CD14-positive monocyte (primary cell): Measurements from ENCODE around the gene ZSWIM9. TPM values are rescaled to one million over a fixed set of nuclear protein-coding genes. Genes with fewer than 3 reads are reported as not detected.

ENCODE experiments used
- DNase-seq, 3 donors: peaks; one replicate each; pipeline ENCODE4 v3.0.0-alpha.2; 2011 to 2022
- H2AFZ ChIP-seq: 2 replicates; pipeline ENCODE4 v1.6.0; 2012; ENCODE audit warnings: mild to moderate bottlenecking, low read depth, low read length, inconsistent platforms; ENCODE audit not compliant: insufficient read depth, poor library complexity, severe bottlenecking
- H3K27ac ChIP-seq, 2 donors: 1 replicate in 1 of 2; 2 replicates in 1 of 2; pipeline ENCODE4 v1.5.1; 2012 to 2013; ENCODE audit warnings: low read length in 2 of 2, control low read depth in 1 of 2, inconsistent platforms in 1 of 2, low read depth in 1 of 2, mild to moderate bottlenecking in 1 of 2
- H3K27me3 ChIP-seq, 2 donors: one replicate each; pipeline versions ENCODE4 v1.6.0 to v1.6.1; 2011 to 2013; ENCODE audit warnings: low read length in 2 of 2; ENCODE audit not compliant: control insufficient read depth in 2 of 2, insufficient read depth in 2 of 2
- H3K36me3 ChIP-seq, 2 donors: replicated peaks in 1 of 2; 1 replicate in 1 of 2; 2 replicates in 1 of 2; pipeline versions ENCODE4 v1.5.1 to v1.6.1; 2012 to 2013; ENCODE audit warnings: low read length in 2 of 2, control low read depth in 1 of 2, inconsistent platforms in 1 of 2, mild to moderate bottlenecking in 1 of 2; ENCODE audit not compliant: insufficient read depth in 2 of 2, control insufficient read depth in 1 of 2
- H3K4me1 ChIP-seq, 2 donors: 1 replicate in 1 of 2; 2 replicates in 1 of 2; pipeline versions ENCODE4 v1.5.1 to v1.6.1; 2012 to 2013; ENCODE audit warnings: low read length in 2 of 2, control low read depth in 1 of 2, inconsistent platforms in 1 of 2, mild to moderate bottlenecking in 1 of 2, moderate library complexity in 1 of 2; ENCODE audit not compliant: insufficient read depth in 2 of 2, control insufficient read depth in 1 of 2
- H3K4me2 ChIP-seq: replicated peaks from 2 replicates; pipeline ENCODE3; 2012; ENCODE audit warnings: low read length, moderate library complexity, mild to moderate bottlenecking; ENCODE audit not compliant: poor library complexity, severe bottlenecking; ENCODE audit errors: extremely low read depth
- H3K4me3 ChIP-seq, 3 experiments: fragments of 200-600 bp in 1 of 3; sonication (generic) in 1 of 3; replicated peaks in 1 of 3; 1 replicate in 2 of 3; 2 replicates in 1 of 3; pipeline ENCODE4 v1.5.1; 2011 to 2013; ENCODE audit warnings: low read length in 3 of 3, mild to moderate bottlenecking in 3 of 3, control low read depth in 2 of 3, low read depth in 2 of 3, inconsistent platforms in 1 of 3, moderate library complexity in 1 of 3
- H3K79me2 ChIP-seq: 2 replicates; pipeline ENCODE4 v1.6.0; 2012; ENCODE audit warnings: mild to moderate bottlenecking, control low read depth, inconsistent platforms, low read length, moderate library complexity; ENCODE audit not compliant: insufficient read depth
- H3K9ac ChIP-seq: 2 replicates; pipeline ENCODE4 v1.6.0; 2017; ENCODE audit warnings: low read length, mild to moderate bottlenecking; ENCODE audit not compliant: insufficient read depth, poor library complexity, severe bottlenecking
- H3K9me3 ChIP-seq, 2 donors: replicated peaks in 1 of 2; 1 replicate in 1 of 2; 2 replicates in 1 of 2; pipeline versions ENCODE4 v1.5.1 to v1.6.1; 2012 to 2013; ENCODE audit warnings: low read length in 2 of 2, control low read depth in 1 of 2; ENCODE audit not compliant: control insufficient read depth in 1 of 2, insufficient read depth in 1 of 2
- H4K20me1 ChIP-seq: 2 replicates; pipeline ENCODE4 v1.6.0; 2012; ENCODE audit warnings: mild to moderate bottlenecking, low read length, control low read depth, moderate library complexity; ENCODE audit not compliant: insufficient read depth
- H3K27ac Mint-ChIP-seq, 7 donors: one replicate each; pipeline ENCODE4 v1.8.0; 2020; ENCODE audit warnings: mild to moderate bottlenecking in 7 of 7, mixed read lengths in 7 of 7, moderate library complexity in 6 of 7, inconsistent platforms in 2 of 7
- H3K27me3 Mint-ChIP-seq, 3 donors: one replicate each; pipeline ENCODE4 v1.8.0; 2021 to 2022; ENCODE audit warnings: low read depth in 3 of 3, mild to moderate bottlenecking in 3 of 3, mixed read lengths in 3 of 3, moderate library complexity in 3 of 3, inconsistent platforms in 1 of 3
- H3K36me3 Mint-ChIP-seq, 2 donors: one replicate each; pipeline ENCODE4 v1.8.0; 2020; ENCODE audit warnings: mixed read lengths in 2 of 2, inconsistent platforms in 1 of 2, mild to moderate bottlenecking in 1 of 2
- H3K4me1 Mint-ChIP-seq: one replicate; pipeline ENCODE4 v1.8.0; 2020; ENCODE audit warnings: mild to moderate bottlenecking, mixed read lengths
- H3K4me3 Mint-ChIP-seq, 2 donors: one replicate each; pipeline ENCODE4 v1.8.0; 2020; ENCODE audit warnings: mild to moderate bottlenecking in 2 of 2, mixed read lengths in 2 of 2, moderate library complexity in 1 of 2
- H3K9me3 Mint-ChIP-seq, 7 donors: one replicate each; pipeline ENCODE4 v1.8.0; 2020 to 2022; ENCODE audit warnings: mixed read lengths in 7 of 7, mild to moderate bottlenecking in 6 of 7, moderate library complexity in 6 of 7, inconsistent platforms in 2 of 7
- WGBS: methylation state at CpG from one replicate; pipeline ENCODE4 v1.1.5; 2013; ENCODE audit warnings: missing lambda C conversion rate; ENCODE audit not compliant: insufficient coverage; 5-methylcytosine and 5-hydroxymethylcytosine counted together
- intact Hi-C, 2 donors: fragments of 100-400 bp; cut with micrococcal nuclease; formaldehyde crosslinking; loops; one replicate each; pipeline versions ENCODE4 v1.15.0 to v1.15.1; 2023
- polyA plus RNA-seq, 3 donors: library from polyadenylated mRNA; depleted of rRNA in 1 of 3; unstranded in 2 of 3; stranded (reverse) in 1 of 3; fragments of 300-500 nt in 2 of 3; fragments of >200 nt in 1 of 3; fragmentation: Illumina TruSeq in 2 of 3; gene quantifications; 1 replicate in 2 of 3; 2 replicates in 1 of 3; pipeline ENCODE4 v1.2.3, GENCODE V29; 2012 to 2021
- TF ChIP-seq, protein P1 (sequence below): fragments of 200-600 bp; IDR thresholded peaks from one replicate; pipeline ENCODE4 v1.8.0; 2022; ENCODE audit warnings: antibody characterized with exemption, mild to moderate bottlenecking

The ZSWIM9 gene
- polyA plus RNA-seq, 3 donors = 0.28 to 2.5 (median 0.97) TPM

- Histone ChIP-seq H3K4me2 (no peak overlapping the region), H3K4me3 (no peak overlapping the region), H3K4me1 (no peaks in the 10 kb centered on the region), H3K27ac (no peak overlapping the region), H3K36me3 (peaks cover 5 to 6% of the 10 kb centered on the region in 2 donors), H3K27me3 (peaks cover 0 to 4% of the 10 kb centered on the region in 2 donors), H3K9ac (no peak overlapping the region), H2AFZ (no peak overlapping the region), H4K20me1 (no peaks in the 10 kb centered on the region), H3K79me2 (no peaks in the 10 kb centered on the region), H3K9me3 (no peaks in the 10 kb centered on the region)
- WGBS = no CpG with 5 or more reads among the region's 3 CpGs
- intact Hi-C loops = no loop called here
- peaks cover 2% of the 10 kb centered on the region for H3K4me1 Mint-ChIP-seq
- H3K27ac Mint-ChIP-seq = no peak overlapping the region
- H3K9me3 Mint-ChIP-seq = peaks cover 0 to 4% (median 0%) of the 10 kb centered on the region in 7 donors
- H3K27me3 Mint-ChIP-seq = peaks cover 0 to 4% (median 4%) of the 10 kb centered on the region in 3 donors
- TF ChIP-seq, protein P1, sequence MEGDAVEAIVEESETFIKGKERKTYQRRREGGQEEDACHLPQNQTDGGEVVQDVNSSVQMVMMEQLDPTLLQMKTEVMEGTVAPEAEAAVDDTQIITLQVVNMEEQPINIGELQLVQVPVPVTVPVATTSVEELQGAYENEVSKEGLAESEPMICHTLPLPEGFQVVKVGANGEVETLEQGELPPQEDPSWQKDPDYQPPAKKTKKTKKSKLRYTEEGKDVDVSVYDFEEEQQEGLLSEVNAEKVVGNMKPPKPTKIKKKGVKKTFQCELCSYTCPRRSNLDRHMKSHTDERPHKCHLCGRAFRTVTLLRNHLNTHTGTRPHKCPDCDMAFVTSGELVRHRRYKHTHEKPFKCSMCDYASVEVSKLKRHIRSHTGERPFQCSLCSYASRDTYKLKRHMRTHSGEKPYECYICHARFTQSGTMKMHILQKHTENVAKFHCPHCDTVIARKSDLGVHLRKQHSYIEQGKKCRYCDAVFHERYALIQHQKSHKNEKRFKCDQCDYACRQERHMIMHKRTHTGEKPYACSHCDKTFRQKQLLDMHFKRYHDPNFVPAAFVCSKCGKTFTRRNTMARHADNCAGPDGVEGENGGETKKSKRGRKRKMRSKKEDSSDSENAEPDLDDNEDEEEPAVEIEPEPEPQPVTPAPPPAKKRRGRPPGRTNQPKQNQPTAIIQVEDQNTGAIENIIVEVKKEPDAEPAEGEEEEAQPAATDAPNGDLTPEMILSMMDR = no peak
- H3K4me3 Mint-ChIP-seq = no peak overlapping the region
- peaks cover 13 to 25% of the 10 kb centered on the region in 2 donors for H3K36me3 Mint-ChIP-seq
- no peak for DNase-seq
These were observed 20.4 kb downstream of the ZSWIM9 start for GRCh38 chr19:48190885-48191284.

GRCh38 chr19:48192750-48193149, 22.3 kb downstream of the ZSWIM9 start:
- Histone ChIP-seq H3K27ac (no peak overlapping the region), H3K27me3 (peaks cover 0 to 7% of the 10 kb centered on the region in 2 donors), H3K79me2 (no peaks in the 10 kb centered on the region), H3K4me2 (no peak overlapping the region), H4K20me1 (no peaks in the 10 kb centered on the region), H2AFZ (no peak overlapping the region), H3K9me3 (no peaks in the 10 kb centered on the region), H3K4me1 (no peaks in the 10 kb centered on the region), H3K36me3 (peaks cover 5 to 6% of the 10 kb centered on the region in 2 donors), H3K4me3 (no peak overlapping the region), H3K9ac (no peak overlapping the region)
- H3K9me3 Mint-ChIP-seq = peaks cover 0 to 4% (median 0%) of the 10 kb centered on the region in 7 donors
- H3K27ac Mint-ChIP-seq = no peak overlapping the region
- intact Hi-C loops = no loop called here
- peaks cover 12% of the 10 kb centered on the region for H3K4me1 Mint-ChIP-seq
- WGBS = 97% methylated on average over 7 of the region's 7 CpGs
- TF ChIP-seq, protein P1 = no peak
- no peak for DNase-seq
- no peak overlapping the region for H3K4me3 Mint-ChIP-seq
- peaks cover 2 to 8% (median 7%) of the 10 kb centered on the region in 3 donors for H3K27me3 Mint-ChIP-seq
- peaks cover 11 to 19% of the 10 kb centered on the region in 2 donors for H3K36me3 Mint-ChIP-seq
